ENCODE measurements around the gene SCN7A. TPM values are rescaled to one million over a fixed set of nuclear protein-coding genes. Genes with fewer than 3 reads are reported as not detected.
"Not testable (repeated sequence)": the region's sequence is repeated elsewhere in the genome, so short reads cannot be mapped to it uniquely, and the experiment has no call there.

The SCN7A gene
- total RNA-seq, 1 donor from 2014 or later = not detected

DNA sequence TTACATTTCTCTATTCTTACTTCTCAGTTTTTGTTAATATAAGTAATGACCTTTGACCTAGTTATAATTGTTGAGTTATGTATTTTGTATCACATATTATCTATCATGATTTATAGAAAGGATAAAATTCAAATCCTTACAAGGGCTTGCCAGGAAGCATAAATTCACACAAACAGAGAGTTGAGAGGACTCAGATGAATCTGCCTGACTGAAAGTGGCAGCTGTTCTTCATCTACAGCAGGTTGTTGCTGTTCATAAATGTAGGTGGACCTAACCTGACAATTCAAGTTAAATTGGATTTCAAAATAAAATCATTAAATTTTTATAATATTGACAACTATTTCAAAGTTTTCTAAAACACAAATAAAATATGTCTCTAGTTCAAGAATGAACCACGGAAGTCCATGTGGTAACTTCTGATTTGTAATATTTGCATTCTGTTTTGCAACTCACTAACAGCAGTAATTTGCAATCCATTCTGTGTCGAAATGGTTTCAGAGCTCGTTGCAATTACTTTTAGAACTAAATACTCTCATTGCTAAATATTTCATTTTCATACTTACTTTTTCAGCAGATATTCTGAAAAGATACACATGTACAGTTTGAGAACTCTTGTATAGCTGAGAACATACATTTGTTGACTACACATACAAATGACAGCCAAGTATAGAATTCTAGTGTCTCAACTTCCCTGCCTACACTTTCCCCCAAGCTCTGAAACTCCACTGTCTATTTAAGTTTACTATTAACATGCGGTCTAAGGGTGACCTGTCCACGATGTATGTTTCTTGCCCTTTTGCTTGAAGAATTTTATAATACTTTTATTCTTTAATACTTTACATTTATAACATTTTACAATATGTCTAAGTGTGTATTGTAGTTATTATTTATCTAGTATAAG is 25.7 kb downstream of the SCN7A start:
- TF ChIP-seq, protein P1, sequence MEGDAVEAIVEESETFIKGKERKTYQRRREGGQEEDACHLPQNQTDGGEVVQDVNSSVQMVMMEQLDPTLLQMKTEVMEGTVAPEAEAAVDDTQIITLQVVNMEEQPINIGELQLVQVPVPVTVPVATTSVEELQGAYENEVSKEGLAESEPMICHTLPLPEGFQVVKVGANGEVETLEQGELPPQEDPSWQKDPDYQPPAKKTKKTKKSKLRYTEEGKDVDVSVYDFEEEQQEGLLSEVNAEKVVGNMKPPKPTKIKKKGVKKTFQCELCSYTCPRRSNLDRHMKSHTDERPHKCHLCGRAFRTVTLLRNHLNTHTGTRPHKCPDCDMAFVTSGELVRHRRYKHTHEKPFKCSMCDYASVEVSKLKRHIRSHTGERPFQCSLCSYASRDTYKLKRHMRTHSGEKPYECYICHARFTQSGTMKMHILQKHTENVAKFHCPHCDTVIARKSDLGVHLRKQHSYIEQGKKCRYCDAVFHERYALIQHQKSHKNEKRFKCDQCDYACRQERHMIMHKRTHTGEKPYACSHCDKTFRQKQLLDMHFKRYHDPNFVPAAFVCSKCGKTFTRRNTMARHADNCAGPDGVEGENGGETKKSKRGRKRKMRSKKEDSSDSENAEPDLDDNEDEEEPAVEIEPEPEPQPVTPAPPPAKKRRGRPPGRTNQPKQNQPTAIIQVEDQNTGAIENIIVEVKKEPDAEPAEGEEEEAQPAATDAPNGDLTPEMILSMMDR (IDR thresholded peaks at IDR 0.05) = no peak
- no peak for ATAC-seq (ENCODE audit: low read depth)
- CTCF ChIA-PET = no interaction called here

DNA sequence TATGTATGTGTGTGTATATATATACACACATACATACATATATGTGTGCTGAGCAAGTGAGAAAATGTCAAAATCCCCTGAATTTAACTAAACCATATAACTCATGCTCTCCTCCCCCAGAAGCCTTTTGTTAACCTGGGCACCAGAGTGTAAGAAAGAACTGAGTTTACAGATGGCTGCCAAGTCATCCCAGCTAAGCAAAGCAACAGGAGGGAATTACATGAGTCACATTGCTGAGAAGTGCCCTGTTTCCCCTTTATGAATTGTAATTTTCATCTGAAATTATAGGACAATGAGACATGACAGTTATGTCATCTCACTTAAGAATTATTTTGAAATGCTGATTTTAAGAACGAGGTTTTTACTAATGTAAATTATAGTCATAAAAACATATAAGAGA is 29.9 kb downstream of the SCN7A start:
- Mint-ChIP-seq H3K4me3 (no peak overlapping the region), H3K27ac (no peak overlapping the region), H3K4me1 (no peaks in the 10 kb centered on the region), H3K36me3 (ENCODE audit: low read depth) (no peaks in the 10 kb centered on the region), H3K27me3 (no peaks in the 10 kb centered on the region), H3K9me3 (no peaks in the 10 kb centered on the region)
- ATAC-seq (ENCODE audit: low read depth) (no peak), DNase-seq (no peak)
- CTCF ChIA-PET = interaction anchor here (0.8 kb wide), 1 partner anchor 76 kb away, joined by 3 read pairs; no protein-coding TSS in a partner anchor
- intact Hi-C loops (cut with micrococcal nuclease) = no loop called here
- TF ChIP-seq, protein P1 (IDR thresholded peaks at IDR 0.05) = no peak
- POLR2A ChIA-PET = no interaction called here

More for the DNA sequence above, 25.7 kb downstream of the SCN7A start:
- DNase-seq = no peak
- H3K4me3 Mint-ChIP-seq = no peak overlapping the region
- POLR2A ChIA-PET = no interaction called here
- H3K27me3 Mint-ChIP-seq = no peaks in the 10 kb centered on the region
- H3K27ac Mint-ChIP-seq = no peak overlapping the region
- no peaks in the 10 kb centered on the region for H3K4me1 Mint-ChIP-seq
- no peaks in the 10 kb centered on the region for H3K36me3 Mint-ChIP-seq (ENCODE audit: low read depth)
- no peaks in the 10 kb centered on the region for H3K9me3 Mint-ChIP-seq
- intact Hi-C loops (cut with micrococcal nuclease) = no loop called here

DNA sequence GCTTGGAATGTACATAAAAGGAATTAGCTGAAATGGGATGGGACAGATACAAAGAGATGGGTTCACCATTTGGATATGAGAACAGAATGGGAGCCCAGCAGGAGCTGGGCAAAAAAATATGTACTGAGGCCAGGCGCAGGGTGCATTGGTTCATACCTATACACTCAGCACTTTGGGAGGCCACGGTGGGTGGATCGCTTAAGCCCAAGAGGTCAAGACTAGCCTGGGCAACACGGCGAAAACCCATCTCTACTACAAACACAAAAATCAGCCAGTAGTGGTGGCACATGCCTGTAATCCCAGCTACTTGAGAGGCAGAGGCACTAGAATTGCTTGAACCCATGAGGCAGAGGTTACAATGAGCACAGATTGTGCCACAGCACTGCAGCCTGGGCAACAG is 30.4 kb downstream of the SCN7A start:
- Mint-ChIP-seq H3K36me3 (ENCODE audit: low read depth) (no peaks in the 10 kb centered on the region), H3K27ac (no peak overlapping the region), H3K9me3 (no peaks in the 10 kb centered on the region), H3K4me3 (no peak overlapping the region), H3K4me1 (no peaks in the 10 kb centered on the region), H3K27me3 (no peaks in the 10 kb centered on the region)
- intact Hi-C loops (cut with micrococcal nuclease) = no loop called here
- ChIA-PET POLR2A (no interaction called here), CTCF (no interaction called here)
- ATAC-seq (ENCODE audit: low read depth) = no peak
- TF ChIP-seq, protein P1 (IDR thresholded peaks at IDR 0.05) = no peak
- DNase-seq = no peak

DNA sequence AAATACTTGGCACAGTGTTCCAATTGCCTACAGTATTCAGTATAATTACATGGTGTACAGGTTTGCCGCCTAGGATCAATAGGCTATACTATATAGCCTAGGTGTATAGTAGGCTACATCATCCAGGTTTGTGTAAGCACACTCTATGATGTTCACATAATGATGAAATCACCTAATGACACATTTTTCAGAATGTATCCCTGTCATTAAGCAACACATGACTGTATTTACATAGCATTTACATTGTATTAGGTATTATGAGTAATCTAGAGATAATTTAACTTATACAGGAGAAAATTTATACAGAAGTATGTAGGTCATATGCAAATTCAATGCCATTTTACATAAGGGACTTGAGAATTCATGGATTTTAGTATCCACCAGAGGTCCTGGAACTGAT is 35.4 kb downstream of the SCN7A start:
- H3K27ac Mint-ChIP-seq = no peak overlapping the region
- DNase-seq (no peak), ATAC-seq (ENCODE audit: low read depth) (no peak)
- no peaks in the 10 kb centered on the region for H3K36me3 Mint-ChIP-seq (ENCODE audit: low read depth)
- H3K9me3 Mint-ChIP-seq = peaks cover 4% of the 10 kb centered on the region
- intact Hi-C loops (cut with micrococcal nuclease) = no loop called here
- H3K4me3 Mint-ChIP-seq = no peak overlapping the region
- POLR2A ChIA-PET = no interaction called here
- H3K27me3 Mint-ChIP-seq = no peaks in the 10 kb centered on the region
- CTCF ChIA-PET = no interaction called here
- H3K4me1 Mint-ChIP-seq = no peaks in the 10 kb centered on the region
- TF ChIP-seq, protein P1 (IDR thresholded peaks at IDR 0.05) = no peak

DNA sequence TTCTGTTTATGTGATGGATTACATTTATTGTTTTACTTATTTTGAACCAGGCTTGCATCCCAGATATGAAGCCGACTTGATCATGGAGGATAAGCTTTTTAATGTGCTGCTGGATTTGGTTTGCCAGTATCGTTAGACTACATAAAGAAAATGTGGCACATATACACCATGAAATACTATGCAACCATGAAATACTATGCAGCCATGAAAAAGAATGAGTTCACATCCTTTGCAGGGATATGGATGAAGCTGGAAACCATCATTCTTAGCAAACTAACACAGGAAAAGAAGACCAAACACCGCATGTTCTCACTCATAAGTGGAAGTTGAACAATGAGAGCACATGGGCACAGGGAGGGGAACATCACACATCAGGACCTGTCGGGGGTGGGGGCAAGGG is 38.2 kb downstream of the SCN7A start:
- H3K4me3 Mint-ChIP-seq; DNase-seq; H3K27me3 Mint-ChIP-seq; CTCF ChIA-PET; H3K4me1 Mint-ChIP-seq; ATAC-seq (ENCODE audit: low read depth); intact Hi-C loops (cut with micrococcal nuclease); H3K9me3 Mint-ChIP-seq; H3K27ac Mint-ChIP-seq; H3K36me3 Mint-ChIP-seq (ENCODE audit: low read depth); POLR2A ChIA-PET: not testable (repeated sequence)

Data from activated B cell treated with CpG ODN at 0.5 μM for 24 hours (primary cell).